GM19099 (cell line): ENCODE results near the gene LAP3.
A peak's percentile ranks its signal among the peaks of the same experiment; 100 is the strongest.

Source experiments
- POLR2A ChIP-seq: IDR thresholded peaks from 3 replicates; pipeline ENCODE4 v1.6.1; 2011; ENCODE audit warnings: low read depth; ENCODE audit not compliant: insufficient read length; ENCODE audit errors: extremely low read depth

Gene LAP3

DNA sequence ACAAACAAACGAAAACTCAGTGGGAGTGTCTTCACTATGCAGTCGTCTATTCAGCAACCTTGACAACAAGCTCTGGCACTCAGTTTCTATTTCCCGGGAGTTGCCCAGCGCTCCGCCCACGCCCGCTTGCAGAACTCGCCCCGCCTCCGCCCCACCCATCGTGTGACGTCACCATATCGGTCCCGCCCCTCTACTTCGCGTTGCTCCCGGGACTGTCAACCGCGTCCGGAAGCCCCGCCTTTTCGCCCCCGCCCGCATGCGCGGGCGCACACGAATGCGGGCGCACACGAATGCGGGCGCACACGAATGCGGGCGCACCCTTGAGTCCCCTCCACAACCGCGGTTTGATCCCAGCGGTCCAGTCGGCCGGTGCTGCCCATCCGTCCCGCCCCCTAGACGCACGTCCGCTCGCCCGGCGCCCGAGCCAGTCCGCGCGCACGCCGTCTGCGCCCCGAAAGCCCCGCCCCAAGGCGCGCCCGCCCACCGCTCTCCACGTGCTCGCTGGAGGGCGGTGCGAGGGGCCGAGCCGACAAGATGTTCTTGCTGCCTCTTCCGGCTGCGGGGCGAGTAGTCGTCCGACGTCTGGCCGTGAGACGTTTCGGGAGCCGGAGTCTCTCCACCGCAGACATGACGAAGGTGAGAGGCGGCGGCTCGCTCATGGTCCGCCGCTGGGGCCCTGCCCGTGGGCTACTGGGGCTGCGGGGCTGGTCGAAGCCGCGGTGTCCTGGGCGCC lies at the start of gene LAP3:
Gene LAP3, plus strand, starts transcription at position 267 of the 733 bp plus-strand sequence. Its CDS starts 268 bp downstream, at position 535.
- peak; percentile 99 for TF ChIP-seq POLR2A

DNA sequence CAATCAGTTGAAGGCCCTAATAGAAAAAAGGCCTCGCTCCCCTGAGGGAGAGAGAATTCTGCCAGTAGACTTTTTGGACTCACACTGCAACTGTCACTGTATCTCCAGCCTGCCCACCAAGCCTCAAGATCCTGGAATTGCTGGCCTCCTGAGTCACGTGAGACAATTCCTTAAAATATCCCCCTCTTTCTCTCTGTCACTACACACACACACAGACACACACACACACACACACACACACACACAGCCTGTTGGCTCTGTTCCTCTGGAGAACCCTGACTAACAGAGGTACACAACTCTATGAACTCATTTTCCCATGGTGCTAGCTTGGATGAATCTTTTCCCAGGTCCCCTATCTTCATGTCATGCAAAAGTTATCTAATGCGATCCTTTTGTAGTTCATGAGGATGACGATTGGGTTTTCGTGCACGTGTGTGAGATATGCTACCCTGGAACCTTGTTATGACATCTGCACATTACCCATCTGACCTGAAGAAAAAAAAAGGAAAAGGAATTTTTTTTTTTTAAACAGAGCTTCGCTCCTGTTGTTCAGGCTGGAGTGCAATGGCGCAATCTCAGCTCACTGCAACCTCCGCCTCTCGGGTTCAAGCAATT lies 48.3 kb upstream of the LAP3 start:
- TF ChIP-seq POLR2A, result no peak

DNA sequence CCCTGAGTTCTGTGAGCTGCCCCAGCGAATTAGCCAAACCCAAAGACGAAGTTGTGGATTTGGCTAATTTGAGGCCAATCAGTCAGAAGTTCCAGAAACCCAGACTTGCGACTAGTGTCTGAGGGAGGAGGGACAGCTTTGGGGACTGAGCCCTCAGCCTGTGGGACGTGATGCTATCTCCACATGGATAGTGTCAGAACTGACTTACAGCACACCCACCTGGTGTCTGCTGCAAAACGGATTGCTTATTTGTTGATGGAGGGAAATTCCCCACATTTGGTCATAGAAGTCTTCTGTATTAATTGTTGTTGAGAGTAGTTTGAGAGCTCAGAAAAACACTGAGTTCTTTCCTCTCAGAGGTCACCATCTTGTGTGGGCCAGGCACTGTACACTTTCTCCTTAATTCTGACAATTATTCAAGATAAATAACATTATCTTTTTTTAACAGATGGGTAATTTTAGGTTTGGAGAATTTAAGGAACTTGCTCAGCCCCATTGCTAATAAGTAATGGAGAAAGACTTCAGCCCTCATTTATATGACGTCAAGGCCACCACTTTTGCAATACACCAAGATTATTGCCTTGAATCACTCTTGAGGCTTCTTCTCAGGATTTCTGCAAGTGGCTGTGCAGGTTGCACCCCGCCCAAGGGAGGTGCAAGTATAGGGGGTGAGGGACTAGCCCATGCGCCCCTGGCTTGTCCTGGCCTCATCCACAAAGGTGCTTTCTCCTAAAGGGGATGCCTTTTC lies 45.3 kb upstream of the LAP3 start:
- no peak for TF ChIP-seq POLR2A

DNA sequence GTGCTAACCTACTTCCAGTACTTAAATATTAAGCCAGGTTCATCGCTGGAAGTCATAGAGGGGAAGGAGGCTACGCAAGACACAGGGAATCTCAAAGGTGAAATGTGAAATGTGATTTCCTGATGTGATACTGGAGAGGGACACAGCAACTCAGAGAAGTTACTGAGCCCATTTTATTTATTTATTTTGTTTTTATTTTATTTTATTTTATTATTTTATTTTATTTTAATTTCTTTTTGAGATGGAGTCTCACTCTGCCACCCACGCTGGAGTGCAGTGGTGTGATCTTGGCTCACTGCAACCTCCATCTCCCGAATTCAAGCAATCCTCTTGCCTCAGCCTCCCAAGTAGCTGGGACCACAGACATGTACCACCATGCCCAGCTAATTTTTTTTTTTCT lies 42.3 kb upstream of the LAP3 start:
- TF ChIP-seq POLR2A, result no peak

DNA sequence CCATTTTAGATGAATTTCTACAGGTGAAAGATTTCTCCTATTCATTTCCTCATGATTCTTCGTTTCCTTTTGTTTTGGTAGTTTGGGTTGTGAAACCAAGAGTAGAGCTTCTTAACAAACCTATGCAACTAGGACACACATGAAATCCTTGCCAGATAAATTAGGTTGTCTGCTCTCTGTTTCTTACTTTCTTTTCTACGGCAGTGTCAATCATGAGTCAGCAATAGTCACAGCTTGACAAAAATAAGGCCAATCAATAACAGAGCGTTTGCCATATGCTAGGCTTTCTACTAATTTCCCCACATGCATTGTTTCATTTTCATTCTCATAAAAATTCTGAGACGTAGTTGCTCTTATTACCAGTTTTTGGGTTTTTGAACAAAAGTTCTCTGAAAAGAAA lies 41.8 kb upstream of the LAP3 start:
- TF ChIP-seq POLR2A, result no peak

DNA sequence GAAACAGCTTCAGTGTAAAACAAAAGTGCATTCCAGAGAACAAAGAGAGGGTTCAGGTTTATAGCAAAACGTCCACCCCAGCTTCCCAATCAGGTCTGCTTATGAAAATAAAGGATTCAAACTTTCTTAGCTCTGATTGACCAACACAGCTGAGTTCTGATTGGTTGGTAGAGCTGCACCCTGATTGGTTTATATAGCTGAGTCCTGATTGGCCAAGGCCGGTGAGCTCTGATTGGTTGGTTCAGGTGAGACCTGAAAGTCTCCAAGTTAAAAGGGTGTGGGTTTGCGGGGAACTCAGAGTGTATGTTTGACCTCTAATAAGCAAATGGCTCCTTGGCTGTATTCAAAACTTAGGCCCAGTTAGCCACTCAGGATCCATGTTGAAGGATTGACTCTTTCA lies 41.1 kb upstream of the LAP3 start:
- TF ChIP-seq POLR2A, result no peak

DNA sequence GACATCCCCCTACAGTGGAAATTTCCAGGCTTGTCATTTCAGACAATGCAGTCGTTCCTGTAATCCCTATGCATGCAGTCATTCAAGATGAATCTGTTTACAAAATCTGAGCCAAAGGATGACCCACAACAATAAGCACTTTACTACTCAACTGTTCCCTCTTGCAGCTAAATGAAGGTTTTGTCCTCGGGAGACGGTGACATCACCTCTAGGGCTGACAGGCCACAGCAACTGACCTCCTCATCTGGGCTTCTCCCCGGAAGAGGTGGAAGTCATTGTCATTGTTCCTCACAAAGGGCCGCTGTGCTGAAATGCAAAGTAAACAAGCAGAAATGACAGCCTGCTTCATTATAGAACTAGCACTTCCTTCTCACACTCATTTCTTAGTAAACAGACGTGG lies 32.8 kb upstream of the LAP3 start:
- TF ChIP-seq POLR2A, result no peak

DNA sequence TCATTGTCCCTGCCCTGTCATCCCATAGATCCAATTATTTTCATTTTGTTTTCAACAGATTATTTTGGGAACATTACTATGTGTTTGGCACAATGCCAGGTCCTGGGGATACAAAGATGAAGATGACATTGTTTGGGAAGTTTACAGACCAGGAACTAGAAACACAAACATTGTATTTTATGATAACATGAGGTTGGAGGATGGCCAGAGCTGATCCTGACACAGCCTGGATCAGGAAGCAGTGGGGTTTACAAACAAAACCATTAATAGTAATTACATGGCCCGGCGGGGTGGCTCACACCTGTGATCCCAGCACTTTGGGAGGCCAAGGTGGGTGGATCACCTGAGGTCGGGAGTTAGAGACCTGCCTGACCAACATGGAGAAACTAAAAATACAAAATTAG lies 32.2 kb upstream of the LAP3 start:
- no peak for TF ChIP-seq POLR2A

DNA sequence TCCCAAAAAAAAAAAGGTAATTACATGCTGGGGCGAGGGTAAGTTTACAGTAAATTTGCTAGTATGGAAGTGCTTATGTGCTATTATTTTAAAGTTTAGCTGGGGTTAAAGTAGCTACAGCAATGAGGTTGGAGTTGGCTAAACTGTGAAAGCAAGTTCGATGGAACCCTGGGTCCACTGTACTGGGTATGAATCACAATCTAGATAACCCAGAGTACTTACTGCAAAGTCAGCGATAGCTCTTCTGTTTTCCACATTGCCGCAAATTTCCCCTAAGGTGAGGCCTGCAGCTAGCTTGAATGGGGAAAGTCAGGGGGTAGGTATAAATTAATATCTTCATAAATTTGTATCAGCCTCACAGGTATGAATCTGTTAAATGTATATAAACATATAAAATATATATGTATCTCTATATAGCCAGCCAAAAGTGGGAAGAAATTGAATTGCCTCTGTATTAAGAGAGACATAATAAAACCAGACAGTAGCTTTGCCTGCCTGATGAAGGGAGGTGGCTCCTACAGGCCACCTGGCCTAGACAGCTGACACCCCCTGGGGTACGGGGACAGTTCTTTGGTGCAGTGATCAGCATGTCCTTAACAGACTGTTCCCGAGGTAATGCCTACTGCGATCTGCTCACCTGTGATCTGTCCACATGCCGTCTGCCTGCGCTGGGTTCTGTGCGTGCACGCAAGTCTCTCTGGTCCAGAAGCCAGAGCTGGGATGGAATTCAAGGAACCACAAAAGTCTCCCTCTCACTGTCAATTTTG lies 31.4 kb upstream of the LAP3 start:
- no peak for TF ChIP-seq POLR2A

DNA sequence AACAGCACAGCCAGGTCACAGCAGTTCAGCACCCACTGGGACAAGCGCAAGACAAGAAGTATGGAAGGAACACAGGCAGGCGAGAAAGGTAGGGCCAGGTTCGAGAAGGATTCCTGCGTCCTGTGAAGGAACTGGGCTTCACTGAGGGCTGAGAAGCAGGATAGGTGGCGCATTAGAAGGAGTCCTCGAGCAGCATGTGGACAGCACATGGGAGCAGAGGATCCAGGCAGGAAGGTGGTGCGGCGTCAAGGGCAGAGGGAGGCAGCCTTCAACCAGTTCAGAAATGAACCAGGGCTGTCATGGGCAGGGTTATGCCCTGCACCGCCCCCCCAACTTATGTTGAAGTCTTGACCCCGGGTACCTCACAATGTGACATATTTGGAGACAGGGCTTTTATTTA lies 30.8 kb upstream of the LAP3 start:
- no peak for TF ChIP-seq POLR2A

DNA sequence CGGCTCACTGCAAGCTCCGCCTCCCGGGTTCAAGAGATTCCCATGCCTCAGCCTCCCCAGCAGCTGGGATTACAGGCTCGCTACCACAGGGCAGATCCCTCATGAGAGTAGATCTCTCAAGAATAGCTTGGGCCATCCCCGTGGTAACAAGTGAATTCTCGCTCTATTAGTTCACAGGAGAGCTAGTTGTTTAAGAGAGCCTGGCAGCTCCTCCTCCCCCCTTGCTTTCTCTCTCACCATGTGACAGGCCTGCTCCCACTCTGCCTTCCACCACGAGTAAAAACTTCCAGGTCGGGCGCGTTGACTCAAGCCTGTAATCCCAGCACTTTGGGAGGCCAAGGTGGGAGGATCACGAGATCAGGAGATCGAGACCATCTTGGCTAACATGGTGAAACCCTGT lies 30.3 kb upstream of the LAP3 start:
- TF ChIP-seq POLR2A, result no peak

DNA sequence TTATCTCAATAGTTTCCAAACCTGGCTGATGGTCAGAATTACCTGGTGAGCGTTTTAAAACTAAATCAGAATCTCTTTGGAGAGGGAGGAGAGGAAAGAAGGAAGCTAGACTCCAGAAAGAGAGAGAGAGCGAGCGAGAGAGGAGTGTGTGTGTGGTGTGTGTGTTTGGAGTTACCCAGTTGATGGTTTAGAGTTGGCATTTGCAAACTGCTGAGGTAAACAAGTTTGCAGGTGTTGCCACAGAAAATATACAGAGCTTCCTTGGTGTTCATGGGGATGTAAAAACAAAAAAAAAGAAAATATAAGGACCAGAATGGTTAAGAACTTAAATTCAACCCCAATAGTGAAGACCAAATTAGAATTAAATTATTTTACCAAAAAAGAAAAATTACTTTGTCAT lies 26.4 kb upstream of the LAP3 start:
- no peak for TF ChIP-seq POLR2A

DNA sequence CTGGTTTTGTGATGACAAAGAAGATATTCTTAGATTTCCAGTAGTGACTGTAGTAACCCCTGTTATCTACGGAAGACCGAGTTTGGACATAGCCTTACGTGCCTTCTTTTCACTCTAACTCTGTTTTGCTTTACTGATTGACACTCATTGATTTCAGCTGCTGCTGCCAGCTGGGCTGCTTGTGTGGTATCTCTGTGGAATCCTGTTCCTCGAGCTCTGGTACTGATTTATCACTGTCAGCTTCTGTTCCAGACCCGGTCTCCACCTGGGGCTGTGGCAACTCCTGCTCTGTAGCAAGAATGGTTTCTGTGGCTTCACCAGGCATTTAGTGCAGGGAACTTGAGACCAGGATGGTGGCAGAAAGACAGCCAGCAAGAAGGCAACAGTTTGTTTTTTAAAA lies 24.6 kb upstream of the LAP3 start:
- no peak for TF ChIP-seq POLR2A

DNA sequence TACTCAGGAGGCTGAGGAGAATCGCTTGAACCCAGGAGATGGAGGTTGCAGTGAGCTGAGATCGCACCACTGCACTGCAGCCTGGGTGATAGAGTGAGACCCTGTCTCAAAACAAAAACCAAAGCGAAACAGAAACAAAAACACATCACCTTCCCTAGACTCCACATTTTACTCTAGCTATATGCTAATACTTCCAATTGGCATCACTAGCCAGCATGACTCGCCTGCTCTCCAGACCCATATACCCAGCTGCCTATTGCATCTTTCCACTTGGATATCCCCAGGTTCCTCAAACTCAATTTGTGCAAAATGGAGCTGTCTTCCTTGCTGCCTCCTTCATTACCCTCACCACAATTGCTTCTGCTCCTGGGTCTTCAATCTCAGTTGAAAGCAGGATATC lies 22.4 kb upstream of the LAP3 start:
- TF ChIP-seq POLR2A, result no peak

DNA sequence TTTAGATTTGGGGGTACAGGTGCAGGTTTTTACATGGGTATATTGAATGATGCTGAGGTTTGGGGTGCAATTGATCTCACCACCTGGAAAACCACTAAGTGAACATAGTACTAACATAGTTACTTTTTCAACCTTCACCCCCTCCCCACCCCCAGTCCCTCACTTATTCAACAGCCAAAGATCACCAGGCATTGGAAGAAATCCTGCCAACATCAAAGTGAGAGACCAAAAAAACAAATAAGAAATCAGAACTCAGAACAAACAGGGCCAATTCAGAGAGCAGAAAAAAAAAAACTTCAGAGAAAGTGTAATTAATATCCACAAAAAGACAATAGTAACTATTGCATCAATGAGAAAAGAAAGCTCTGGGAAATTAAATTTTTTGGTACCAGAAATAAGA lies 20.5 kb upstream of the LAP3 start:
- no peak for TF ChIP-seq POLR2A
